GM13977 (cell line): ENCODE measurements around the gene KEAP1.

Experiments
- DNase-seq: peaks from one replicate; pipeline ENCODE4 v3.0.0; 2012; ENCODE audit warnings: low spot score
- CTCF ChIP-seq: IDR thresholded peaks from 2 replicates; pipeline ENCODE4 v1.5.1; 2012; ENCODE audit warnings: mild to moderate bottlenecking, control low read depth; ENCODE audit not compliant: insufficient read depth; ENCODE audit errors: extremely low read depth, missing control alignments
- in situ Hi-C: fragments of 300-500 bp; cut with MboI; formaldehyde crosslinking; loops from one replicate; pipeline ENCODE4 v1.12.0; 2022; ENCODE audit warnings: low sequenced_read_pairs, low pct_unique_long_range_greater_than_20kb, mixed read lengths, inconsistent platforms; ENCODE audit not compliant: unreplicated experiment

KEAP1 gene

GRCh38 chr19:10452726-10453618 lies 50.2 kb downstream of the KEAP1 start:
- no peak for TF ChIP-seq CTCF
- DNase-seq: no peak
- in situ Hi-C loops: no loop called here

- no peak for DNase-seq
- in situ Hi-C loops: no loop called here
- no peak for TF ChIP-seq CTCF
These were observed 52.1 kb downstream of the KEAP1 start for GRCh38 chr19:10450853-10451609.

DNA sequence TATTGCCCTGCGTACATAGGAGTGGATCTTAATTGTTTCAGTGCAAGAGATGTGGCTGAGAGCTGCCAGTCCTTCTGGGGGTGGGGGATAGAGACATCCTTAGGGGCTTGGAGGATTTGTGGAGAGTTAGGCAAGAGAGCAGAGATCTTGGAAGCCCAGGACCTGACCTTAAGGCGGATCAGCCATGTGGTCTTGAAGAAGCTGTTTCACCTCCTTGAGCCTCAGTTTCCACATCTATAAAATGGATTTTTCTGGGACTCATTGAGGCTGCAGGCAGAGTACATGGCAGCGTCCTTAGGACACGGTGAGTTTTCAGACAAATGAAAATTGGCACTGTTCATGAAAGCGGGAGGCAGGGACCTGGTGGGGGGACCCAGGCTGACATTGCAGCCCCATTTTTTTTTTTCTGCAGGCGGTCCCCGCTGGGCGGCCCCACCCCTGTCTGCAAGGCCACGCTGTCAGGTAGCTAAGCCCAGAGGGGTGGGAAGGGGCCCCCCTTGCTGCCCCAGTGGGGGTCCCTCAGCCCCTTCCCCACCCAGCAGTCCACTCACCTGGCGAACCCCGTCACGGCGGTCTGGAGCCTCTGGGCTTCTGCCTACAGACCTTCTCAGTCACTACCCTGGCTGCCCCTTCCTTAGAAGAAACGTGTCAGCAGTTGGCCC lies 52.8 kb downstream of the KEAP1 start:
- no peak for DNase-seq
- TF ChIP-seq CTCF: no peak
- in situ Hi-C loops: no loop called here

DNA sequence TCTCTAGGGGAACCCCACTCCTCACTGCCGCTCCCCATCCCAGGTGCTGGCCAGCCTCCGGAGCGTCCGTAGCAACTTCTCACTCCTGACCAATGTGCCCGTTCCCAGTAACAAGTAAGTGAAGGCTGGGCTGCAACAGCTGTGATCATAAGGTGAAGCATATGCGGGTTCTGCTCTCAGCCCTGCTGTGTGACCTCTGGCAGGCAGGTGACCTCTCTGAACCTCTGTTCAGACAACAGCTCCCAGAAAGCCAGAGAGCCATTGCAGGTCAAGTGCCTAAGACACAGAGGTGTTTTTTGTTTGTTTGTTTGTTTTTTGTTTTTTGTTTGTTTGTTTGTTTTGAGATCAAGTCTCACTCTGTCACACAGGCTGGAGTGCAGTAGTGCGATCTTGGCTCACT lies 54.1 kb downstream of the KEAP1 start:
- TF ChIP-seq CTCF: no peak
- DNase-seq: no peak
- in situ Hi-C loops: no loop called here

DNA sequence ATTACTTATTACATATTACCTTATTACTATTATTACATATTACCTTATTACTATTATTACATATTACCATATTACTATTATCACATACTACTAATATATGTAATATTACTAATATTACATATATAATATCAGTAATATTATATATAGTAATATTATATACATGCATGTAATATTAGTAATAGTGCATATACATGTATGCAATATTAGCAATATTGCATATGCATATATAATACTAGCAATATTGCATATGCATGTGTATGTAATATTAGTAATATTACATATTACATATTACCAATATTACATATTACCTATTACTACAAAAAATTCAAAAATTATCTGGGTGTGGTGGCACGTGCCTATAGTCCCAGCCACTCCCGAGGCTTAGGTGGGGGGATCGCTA lies 60.5 kb downstream of the KEAP1 start:
- TF ChIP-seq CTCF: no peak
- in situ Hi-C loops: no loop called here
- DNase-seq: no peak

GRCh38 chr19:10439588-10439987 lies 63.6 kb downstream of the KEAP1 start:
- no peak for DNase-seq
- in situ Hi-C loops: no loop called here

More at GRCh38 chr19:10439588-10439987, 63.6 kb downstream of the KEAP1 start:
- TF ChIP-seq CTCF: no peak
